NB4 (cell line): Measurements from ENCODE around the gene FUT8.

ENCODE experiments used
- CTCF ChIP-seq: IDR thresholded peaks from one replicate; pipeline ENCODE4 v1.5.1; 2012; ENCODE audit warnings: low read depth, low read length
- MAX ChIP-seq: IDR thresholded peaks from 2 replicates; pipeline ENCODE4 v1.6.1; 2011; ENCODE audit warnings: low read depth, low read length
- MYC ChIP-seq: IDR thresholded peaks from 2 replicates; pipeline ENCODE4 v1.6.1; 2011; ENCODE audit warnings: low read depth, low read length
- POLR2A ChIP-seq: IDR thresholded peaks from 2 replicates; pipeline ENCODE4 v1.6.1; 2011; ENCODE audit warnings: mild to moderate bottlenecking; ENCODE audit not compliant: insufficient read length; ENCODE audit errors: extremely low read depth

GRCh38 chr14:65421201-65421981 is 8.9 kb downstream of the FUT8 start:
- TF ChIP-seq CTCF, result no peak
- TF ChIP-seq MYC, result no peak
- no peak for TF ChIP-seq POLR2A
- TF ChIP-seq MAX, result no peak
